Measurements from ENCODE around the gene CNTN4.

CNTN4 gene

DNA sequence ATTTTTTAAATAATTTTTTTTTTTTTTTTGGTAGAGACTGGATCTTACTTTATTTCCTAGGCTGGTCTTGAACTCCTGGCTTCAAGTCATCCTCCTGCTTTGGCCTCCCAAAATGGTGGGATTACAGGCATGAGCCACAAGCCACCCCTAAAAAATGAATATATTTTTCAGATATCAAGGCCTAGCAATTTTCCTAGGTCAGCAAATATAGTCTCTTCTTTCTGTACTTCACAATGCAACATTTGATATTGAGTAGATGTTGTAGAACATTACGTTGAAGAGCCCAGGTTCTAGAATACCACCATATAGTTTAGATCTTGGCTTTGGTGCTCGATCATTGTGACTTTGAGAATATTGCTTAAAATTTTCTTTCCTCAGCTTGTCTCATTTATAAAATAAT is 437.9 kb downstream of the CNTN4 start:
- Histone ChIP-seq H4K20me1 (ENCODE audit: insufficient read depth, low read length) (no peaks in the 10 kb centered on the region), H3K27me3 (ENCODE audit: insufficient read depth, low read length) (no peaks in the 10 kb centered on the region), H3K79me2 (ENCODE audit: insufficient read depth, low read length) (no peaks in the 10 kb centered on the region), H3K4me1 (ENCODE audit: insufficient read depth, low read length, severe bottlenecking) (no peaks in the 10 kb centered on the region), H3K4me2 (ENCODE audit: low read length) (no peak overlapping the region), H3K9me3 (ENCODE audit: low read length) (no peaks in the 10 kb centered on the region), H3K9ac (ENCODE audit: low read length) (no peak overlapping the region), H2AFZ (ENCODE audit: low read length) (no peak overlapping the region), H3K4me3 (ENCODE audit: low read depth, low read length, poor library complexity, severe bottlenecking) (no peak overlapping the region), H3K9me2 (ENCODE audit: low read depth, low read length) (no peaks in the 10 kb centered on the region), H3K36me3 (ENCODE audit: insufficient read depth, low read length) (no peaks in the 10 kb centered on the region), H3K27ac (ENCODE audit: low read depth, low read length, poor library complexity, severe bottlenecking) (no peak overlapping the region), H3F3A (ENCODE audit: insufficient read depth, low read length) (no peaks in the 10 kb centered on the region)
- TF ChIP-seq, protein P1, sequence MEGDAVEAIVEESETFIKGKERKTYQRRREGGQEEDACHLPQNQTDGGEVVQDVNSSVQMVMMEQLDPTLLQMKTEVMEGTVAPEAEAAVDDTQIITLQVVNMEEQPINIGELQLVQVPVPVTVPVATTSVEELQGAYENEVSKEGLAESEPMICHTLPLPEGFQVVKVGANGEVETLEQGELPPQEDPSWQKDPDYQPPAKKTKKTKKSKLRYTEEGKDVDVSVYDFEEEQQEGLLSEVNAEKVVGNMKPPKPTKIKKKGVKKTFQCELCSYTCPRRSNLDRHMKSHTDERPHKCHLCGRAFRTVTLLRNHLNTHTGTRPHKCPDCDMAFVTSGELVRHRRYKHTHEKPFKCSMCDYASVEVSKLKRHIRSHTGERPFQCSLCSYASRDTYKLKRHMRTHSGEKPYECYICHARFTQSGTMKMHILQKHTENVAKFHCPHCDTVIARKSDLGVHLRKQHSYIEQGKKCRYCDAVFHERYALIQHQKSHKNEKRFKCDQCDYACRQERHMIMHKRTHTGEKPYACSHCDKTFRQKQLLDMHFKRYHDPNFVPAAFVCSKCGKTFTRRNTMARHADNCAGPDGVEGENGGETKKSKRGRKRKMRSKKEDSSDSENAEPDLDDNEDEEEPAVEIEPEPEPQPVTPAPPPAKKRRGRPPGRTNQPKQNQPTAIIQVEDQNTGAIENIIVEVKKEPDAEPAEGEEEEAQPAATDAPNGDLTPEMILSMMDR (IDR thresholded peaks at IDR 0.05; ENCODE audit: low read length), result no peak
- TF ChIP-seq EZH2 (IDR thresholded peaks at IDR 0.05; ENCODE audit: borderline replicate concordance, low read length), result no peak

DNA sequence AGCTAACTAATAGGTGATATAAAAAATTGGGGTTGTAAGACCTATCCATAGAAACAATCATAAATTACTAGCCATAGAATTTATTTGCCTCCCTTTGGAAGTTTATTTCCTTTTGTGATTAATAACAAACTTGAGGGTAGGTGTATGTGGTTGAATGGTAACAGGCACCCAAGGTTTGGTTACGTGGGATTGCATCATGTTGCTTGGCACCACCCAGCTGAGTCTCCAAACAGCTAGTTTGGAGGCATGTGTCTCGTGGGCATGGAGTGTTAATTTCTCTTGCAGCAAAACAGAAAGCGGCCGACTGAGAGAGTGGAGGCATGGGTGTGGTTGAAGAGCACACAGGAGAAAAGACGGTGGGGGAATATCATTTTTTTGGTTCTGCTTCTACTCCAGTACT is 441.4 kb downstream of the CNTN4 start:
- Histone ChIP-seq H3K36me3 (ENCODE audit: insufficient read depth, low read length) (no peaks in the 10 kb centered on the region), H3K4me3 (ENCODE audit: low read depth, low read length, poor library complexity, severe bottlenecking) (no peak overlapping the region), H3F3A (ENCODE audit: insufficient read depth, low read length) (no peaks in the 10 kb centered on the region), H3K4me2 (ENCODE audit: low read length) (no peak overlapping the region), H3K79me2 (ENCODE audit: insufficient read depth, low read length) (no peaks in the 10 kb centered on the region), H4K20me1 (ENCODE audit: insufficient read depth, low read length) (no peaks in the 10 kb centered on the region), H3K27ac (ENCODE audit: low read depth, low read length, poor library complexity, severe bottlenecking) (no peak overlapping the region), H3K9me3 (ENCODE audit: low read length) (no peaks in the 10 kb centered on the region), H3K9ac (ENCODE audit: low read length) (no peak overlapping the region), H3K9me2 (ENCODE audit: low read depth, low read length) (no peaks in the 10 kb centered on the region), H3K4me1 (ENCODE audit: insufficient read depth, low read length, severe bottlenecking) (no peaks in the 10 kb centered on the region), H2AFZ (ENCODE audit: low read length) (no peak overlapping the region), H3K27me3 (ENCODE audit: insufficient read depth, low read length) (no peaks in the 10 kb centered on the region)
- TF ChIP-seq EZH2 (IDR thresholded peaks at IDR 0.05; ENCODE audit: borderline replicate concordance, low read length), result no peak
- TF ChIP-seq, protein P1 (IDR thresholded peaks at IDR 0.05; ENCODE audit: low read length), result no peak

DNA sequence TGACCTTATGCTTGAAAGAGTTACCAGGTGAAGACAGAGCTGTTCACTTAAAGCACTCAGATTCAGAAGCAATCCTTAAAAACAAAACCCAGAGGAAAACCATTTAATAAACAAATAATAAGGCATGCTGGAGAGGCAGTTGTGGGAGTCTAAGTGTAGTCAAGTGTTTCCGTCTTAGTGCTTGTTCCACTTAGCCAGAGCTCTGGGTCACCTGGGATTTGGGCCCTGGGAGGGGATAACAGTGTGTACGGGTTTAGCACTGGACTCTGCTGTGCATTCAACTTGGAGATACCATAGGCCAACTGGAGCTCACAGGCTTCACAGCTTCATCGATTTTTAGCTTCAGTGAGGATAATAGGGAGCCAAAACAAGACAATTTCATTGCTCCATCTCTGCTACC is 444.6 kb downstream of the CNTN4 start:
- no peaks in the 10 kb centered on the region for H3F3A ChIP-seq (ENCODE audit: insufficient read depth, low read length)
- no peaks in the 10 kb centered on the region for H4K20me1 ChIP-seq (ENCODE audit: insufficient read depth, low read length)
- no peaks in the 10 kb centered on the region for H3K9me2 ChIP-seq (ENCODE audit: low read depth, low read length)
- H3K4me2 ChIP-seq (ENCODE audit: low read length), result no peak overlapping the region
- H3K9ac ChIP-seq (ENCODE audit: low read length), result no peak overlapping the region
- H2AFZ ChIP-seq (ENCODE audit: low read length), result no peak overlapping the region
- no peaks in the 10 kb centered on the region for H3K79me2 ChIP-seq (ENCODE audit: insufficient read depth, low read length)
- no peak overlapping the region for H3K27ac ChIP-seq (ENCODE audit: low read depth, low read length, poor library complexity, severe bottlenecking)
- H3K9me3 ChIP-seq (ENCODE audit: low read length), result no peaks in the 10 kb centered on the region
- TF ChIP-seq, protein P1 (IDR thresholded peaks at IDR 0.05; ENCODE audit: low read length), result no peak
- no peak for TF ChIP-seq EZH2 (IDR thresholded peaks at IDR 0.05; ENCODE audit: borderline replicate concordance, low read length)
- H3K4me3 ChIP-seq (ENCODE audit: low read depth, low read length, poor library complexity, severe bottlenecking), result no peak overlapping the region
- no peaks in the 10 kb centered on the region for H3K36me3 ChIP-seq (ENCODE audit: insufficient read depth, low read length)
- H3K4me1 ChIP-seq (ENCODE audit: insufficient read depth, low read length, severe bottlenecking), result no peaks in the 10 kb centered on the region
- H3K27me3 ChIP-seq (ENCODE audit: insufficient read depth, low read length), result no peaks in the 10 kb centered on the region
